WTC11 (cell line): Measurements from ENCODE around the gene CLDN9.

Experiments used
- STAT6 ChIP-seq: sonication (generic); formaldehyde crosslinking; conservative IDR thresholded peaks from 2 replicates; pipeline ENCODE4 v1.8.1; 2023; ENCODE audit warnings: mild to moderate bottlenecking, low read depth, missing genetic modification reagents, moderate library complexity
- TF ChIP-seq, protein P1 (sequence below): fragments of 200-600 bp; IDR thresholded peaks from 2 replicates; pipeline ENCODE4 v1.8.0; 2022; ENCODE audit warnings: antibody characterized with exemption
- TF ChIP-seq, protein P2 (sequence below): fragments of 250-450 bp; sonication (Bioruptor Pico); IDR thresholded peaks from 2 replicates; pipeline ENCODE4 v1.9.0; 2021; ENCODE audit warnings: mild to moderate bottlenecking
- TF ChIP-seq, protein P3 (sequence below): sonication (generic); formaldehyde crosslinking; conservative IDR thresholded peaks from 2 replicates; pipeline ENCODE4 v1.8.1; 2022; ENCODE audit warnings: mild to moderate bottlenecking, missing genetic modification reagents

GRCh38 chr16:3007957-3008689, 4.6 kb upstream of the CLDN9 start:
- TF ChIP-seq STAT6 (CRISPR knock-in tag), result no peak
- TF ChIP-seq, protein P1, sequence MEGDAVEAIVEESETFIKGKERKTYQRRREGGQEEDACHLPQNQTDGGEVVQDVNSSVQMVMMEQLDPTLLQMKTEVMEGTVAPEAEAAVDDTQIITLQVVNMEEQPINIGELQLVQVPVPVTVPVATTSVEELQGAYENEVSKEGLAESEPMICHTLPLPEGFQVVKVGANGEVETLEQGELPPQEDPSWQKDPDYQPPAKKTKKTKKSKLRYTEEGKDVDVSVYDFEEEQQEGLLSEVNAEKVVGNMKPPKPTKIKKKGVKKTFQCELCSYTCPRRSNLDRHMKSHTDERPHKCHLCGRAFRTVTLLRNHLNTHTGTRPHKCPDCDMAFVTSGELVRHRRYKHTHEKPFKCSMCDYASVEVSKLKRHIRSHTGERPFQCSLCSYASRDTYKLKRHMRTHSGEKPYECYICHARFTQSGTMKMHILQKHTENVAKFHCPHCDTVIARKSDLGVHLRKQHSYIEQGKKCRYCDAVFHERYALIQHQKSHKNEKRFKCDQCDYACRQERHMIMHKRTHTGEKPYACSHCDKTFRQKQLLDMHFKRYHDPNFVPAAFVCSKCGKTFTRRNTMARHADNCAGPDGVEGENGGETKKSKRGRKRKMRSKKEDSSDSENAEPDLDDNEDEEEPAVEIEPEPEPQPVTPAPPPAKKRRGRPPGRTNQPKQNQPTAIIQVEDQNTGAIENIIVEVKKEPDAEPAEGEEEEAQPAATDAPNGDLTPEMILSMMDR, result no peak
- TF ChIP-seq, protein P2, sequence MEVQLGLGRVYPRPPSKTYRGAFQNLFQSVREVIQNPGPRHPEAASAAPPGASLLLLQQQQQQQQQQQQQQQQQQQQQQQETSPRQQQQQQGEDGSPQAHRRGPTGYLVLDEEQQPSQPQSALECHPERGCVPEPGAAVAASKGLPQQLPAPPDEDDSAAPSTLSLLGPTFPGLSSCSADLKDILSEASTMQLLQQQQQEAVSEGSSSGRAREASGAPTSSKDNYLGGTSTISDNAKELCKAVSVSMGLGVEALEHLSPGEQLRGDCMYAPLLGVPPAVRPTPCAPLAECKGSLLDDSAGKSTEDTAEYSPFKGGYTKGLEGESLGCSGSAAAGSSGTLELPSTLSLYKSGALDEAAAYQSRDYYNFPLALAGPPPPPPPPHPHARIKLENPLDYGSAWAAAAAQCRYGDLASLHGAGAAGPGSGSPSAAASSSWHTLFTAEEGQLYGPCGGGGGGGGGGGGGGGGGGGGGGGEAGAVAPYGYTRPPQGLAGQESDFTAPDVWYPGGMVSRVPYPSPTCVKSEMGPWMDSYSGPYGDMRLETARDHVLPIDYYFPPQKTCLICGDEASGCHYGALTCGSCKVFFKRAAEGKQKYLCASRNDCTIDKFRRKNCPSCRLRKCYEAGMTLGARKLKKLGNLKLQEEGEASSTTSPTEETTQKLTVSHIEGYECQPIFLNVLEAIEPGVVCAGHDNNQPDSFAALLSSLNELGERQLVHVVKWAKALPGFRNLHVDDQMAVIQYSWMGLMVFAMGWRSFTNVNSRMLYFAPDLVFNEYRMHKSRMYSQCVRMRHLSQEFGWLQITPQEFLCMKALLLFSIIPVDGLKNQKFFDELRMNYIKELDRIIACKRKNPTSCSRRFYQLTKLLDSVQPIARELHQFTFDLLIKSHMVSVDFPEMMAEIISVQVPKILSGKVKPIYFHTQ (CRISPR knock-in tag), result 0 out of 2 replicates have a peak, but pooled peaks have one; percentile 23
- TF ChIP-seq, protein P3, sequence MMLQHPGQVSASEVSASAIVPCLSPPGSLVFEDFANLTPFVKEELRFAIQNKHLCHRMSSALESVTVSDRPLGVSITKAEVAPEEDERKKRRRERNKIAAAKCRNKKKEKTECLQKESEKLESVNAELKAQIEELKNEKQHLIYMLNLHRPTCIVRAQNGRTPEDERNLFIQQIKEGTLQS (CRISPR knock-in tag), result no peak
